Tibial nerve (tissue), 3 donors: ENCODE measurements around the gene SMIM43.

Source experiments
- CTCF ChIP-seq, 5 experiments: fragments of 200-600 bp in 3 of 5; fragments of 450-650 bp in 2 of 5; sonication (generic) in 3 of 5; IDR thresholded peaks; one replicate each; pipeline ENCODE4 v1.5.1; 2016 to 2019; ENCODE audit warnings: antibody characterized with exemption in 5 of 5, mild to moderate bottlenecking in 3 of 5, moderate library complexity in 2 of 5
- POLR2A ChIP-seq, 2 donors: fragments of 450-650 bp; IDR thresholded peaks; one replicate each; pipeline ENCODE4 v1.6.1; 2017; ENCODE audit warnings: antibody characterized with exemption in 2 of 2, mild to moderate bottlenecking in 2 of 2, moderate library complexity in 2 of 2

- TF ChIP-seq CTCF (IDR thresholded peaks at IDR 0.05) (no peak), POLR2A (IDR thresholded peaks at IDR 0.05) (no peak)
These were observed 36.9 kb downstream of the SMIM43 start for GRCh38 chr4:121728066-121728465.
